Uterus (tissue), 2 donors: Measurements from ENCODE around the gene SRPRB.

Experiments
- CTCF ChIP-seq, 4 experiments: fragments of 200-600 bp in 2 of 4; fragments of 450-650 bp in 2 of 4; sonication (generic) in 2 of 4; IDR thresholded peaks; one replicate each; pipeline ENCODE4 v1.5.1; 2016 to 2019; ENCODE audit warnings: antibody characterized with exemption in 4 of 4, mild to moderate bottlenecking in 2 of 4, moderate library complexity in 1 of 4
- POLR2A ChIP-seq, 2 donors: fragments of 450-650 bp; IDR thresholded peaks; one replicate each; pipeline ENCODE4 v1.6.1; 2016; ENCODE audit warnings: antibody characterized with exemption in 2 of 2, mild to moderate bottlenecking in 1 of 2, moderate library complexity in 1 of 2

GRCh38 chr3:133759740-133760305 lies 45.8 kb upstream of the SRPRB start:
- TF ChIP-seq CTCF (IDR thresholded peaks at IDR 0.05) (no peak), POLR2A (IDR thresholded peaks at IDR 0.05) (no peak)
